Activated CD4-positive, alpha-beta memory T cell treated with anti-CD3 and anti-CD28 coated beads, Interleukin-2, amount 10 ng/mL, durations not matched to agents 7 days and 5 days (primary cell): ENCODE measurements around the gene CCRL2. TPM values are rescaled to one million over a fixed set of nuclear protein-coding genes. Genes with fewer than 3 reads are reported as not detected.
"Not testable (repeated sequence)": the region's sequence is repeated elsewhere in the genome, so short reads cannot be mapped to it uniquely, and the experiment has no call there.

Experiments
- CTCF ChIA-PET: fragments of 350-600 bp; sonication (Branson Sonifier 250); formaldehyde crosslinking; loops from one replicate; lab custom pipeline; 2021; ENCODE audit warnings: antibody characterized with exemption, inconsistent platforms; lab: Charles Lee
- POLR2A ChIA-PET: fragments of 350-600 bp; sonication (Branson Sonifier 250); formaldehyde crosslinking; loops from one replicate; lab custom pipeline; 2021; ENCODE audit warnings: antibody characterized with exemption; lab: Charles Lee
- DNase-seq: peaks from one replicate; pipeline ENCODE4 v3.0.0-alpha.2; 2020
- H3K27ac Mint-ChIP-seq: one replicate; pipeline ENCODE4 v1.8.0; 2021; ENCODE audit warnings: mild to moderate bottlenecking, mixed read lengths
- H3K27me3 Mint-ChIP-seq: one replicate; pipeline ENCODE4 v1.8.0; 2021; ENCODE audit warnings: mixed read lengths
- H3K36me3 Mint-ChIP-seq: one replicate; pipeline ENCODE4 v1.8.0; 2021; ENCODE audit warnings: low read depth, mixed read lengths
- H3K4me1 Mint-ChIP-seq: one replicate; pipeline ENCODE4 v1.8.0; 2021; ENCODE audit warnings: mixed read lengths
- H3K4me3 Mint-ChIP-seq: one replicate; pipeline ENCODE4 v1.8.0; 2021; ENCODE audit warnings: mild to moderate bottlenecking, mixed read lengths
- H3K9me3 Mint-ChIP-seq: one replicate; pipeline ENCODE4 v1.8.0; 2021; ENCODE audit warnings: mixed read lengths
- total RNA-seq, 2 experiments: library from RNA; stranded (reverse); gene quantifications; one replicate each; pipeline ENCODE4 v1.2.3, GENCODE V29; 2021

CCRL2 gene
- total RNA-seq, 2 experiments from 2014 or later: 5.4 to 6.2 TPM

DNA sequence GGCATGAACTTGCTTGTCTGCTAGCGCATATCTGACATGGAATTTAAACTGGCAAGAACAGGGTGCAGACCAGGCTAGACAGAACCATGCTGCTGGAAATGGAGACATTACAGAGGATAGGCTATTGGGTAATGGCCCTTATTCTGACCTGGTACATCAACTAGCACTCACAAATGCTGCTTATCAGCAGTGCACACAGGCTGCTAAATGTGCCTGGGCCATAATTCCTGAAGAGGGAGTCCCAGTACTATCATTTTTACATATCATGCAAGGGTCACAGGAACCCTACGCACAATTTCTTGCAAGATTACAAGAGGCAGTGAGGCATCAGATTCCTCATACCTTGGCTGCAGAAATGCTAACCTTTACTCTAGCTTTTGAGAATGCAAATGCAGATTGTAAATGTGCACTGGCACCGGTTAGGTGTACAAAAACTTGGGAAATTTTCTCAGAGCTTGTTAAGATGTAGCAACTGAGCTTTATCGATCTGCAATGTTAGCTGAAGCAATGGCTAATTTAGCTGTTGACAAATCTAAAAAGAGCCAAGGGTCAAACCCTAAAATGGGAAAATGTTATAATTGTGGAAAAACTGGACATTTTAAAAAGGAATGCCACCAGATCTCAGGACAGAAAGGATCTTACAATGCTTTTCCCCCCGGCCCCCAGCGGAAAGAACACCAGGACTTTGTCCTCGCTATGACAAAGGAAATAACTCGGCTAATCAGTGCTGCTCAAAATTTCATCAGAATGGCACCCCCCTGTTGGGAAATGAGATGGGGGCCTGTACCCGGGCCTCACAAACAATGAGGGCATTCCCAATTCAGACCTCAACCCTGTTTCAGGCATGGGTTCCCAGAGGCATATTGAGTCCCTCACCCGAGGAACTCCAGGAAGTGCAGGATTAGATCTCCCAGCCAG is 21.1 kb downstream of the CCRL2 start:
- Mint-ChIP-seq H3K4me3 (no peak overlapping the region), H3K27me3 (peaks cover 6% of the 10 kb centered on the region), H3K9me3 (peaks cover 7% of the 10 kb centered on the region), H3K27ac (no peak overlapping the region), H3K4me1 (peaks cover 21% of the 10 kb centered on the region), H3K36me3 (peaks cover 4% of the 10 kb centered on the region)
- POLR2A ChIA-PET: no interaction called here
- DNase-seq: no peak
- CTCF ChIA-PET: interaction anchor here (0.7 to 1.0 kb wide), 2 partner anchors 15 to 56 kb away, joined by 3 read pairs; no protein-coding TSS in a partner anchor

- Mint-ChIP-seq H3K27me3 (peaks cover 6% of the 10 kb centered on the region), H3K4me3 (no peak overlapping the region), H3K9me3 (peaks cover 7% of the 10 kb centered on the region), H3K4me1 (peaks cover 25% of the 10 kb centered on the region), H3K27ac (no peak overlapping the region), H3K36me3 (peaks cover 4% of the 10 kb centered on the region)
- CTCF ChIA-PET: no interaction called here
- POLR2A ChIA-PET: interaction anchor here (1.3 kb wide), 1 partner anchor 22 kb away, joined by 3 read pairs; the partner anchor contains the start of genes CCR5AS and CCRL2
- DNase-seq: no peak
Observed at GRCh38 chr3:46429250-46429649, 22.2 kb downstream of the CCRL2 start.

GRCh38 chr3:46429671-46430070 is 22.6 kb downstream of the CCRL2 start:
- POLR2A ChIA-PET: interaction anchor here (1.3 kb wide), 1 partner anchor 23 kb away, joined by 3 read pairs; the partner anchor contains the start of genes CCR5AS and CCRL2
- H3K4me1 Mint-ChIP-seq: peaks cover 25% of the 10 kb centered on the region
- DNase-seq: no peak
- peaks cover 6% of the 10 kb centered on the region for H3K27me3 Mint-ChIP-seq
- CTCF ChIA-PET: no interaction called here
- H3K9me3 Mint-ChIP-seq: peaks cover 7% of the 10 kb centered on the region
- H3K36me3 Mint-ChIP-seq: peaks cover 4% of the 10 kb centered on the region
- no peak overlapping the region for H3K4me3 Mint-ChIP-seq
- H3K27ac Mint-ChIP-seq: no peak overlapping the region

DNA sequence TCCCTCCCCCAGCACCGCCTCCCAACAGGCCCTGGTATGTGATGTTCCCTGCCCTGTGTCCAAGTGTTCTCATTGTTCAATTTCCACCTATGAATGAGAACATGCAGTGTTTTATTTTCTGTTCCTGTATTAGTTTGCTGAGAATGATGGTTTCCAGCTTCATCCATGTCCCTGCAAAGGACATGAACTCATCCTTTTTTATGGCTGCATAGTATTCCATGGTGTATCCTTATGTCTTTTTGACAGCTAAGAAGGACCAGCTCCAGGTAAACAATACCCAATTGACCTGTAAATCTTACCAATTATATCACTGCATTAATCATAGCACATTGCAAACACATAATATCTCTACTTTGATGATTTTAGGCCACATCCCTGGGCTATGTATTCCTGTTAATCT is 23.8 kb downstream of the CCRL2 start:
- H3K9me3 Mint-ChIP-seq, H3K27me3 Mint-ChIP-seq, CTCF ChIA-PET, H3K27ac Mint-ChIP-seq, H3K4me3 Mint-ChIP-seq, DNase-seq, H3K36me3 Mint-ChIP-seq: not testable (repeated sequence)
- H3K4me1 Mint-ChIP-seq: peaks cover 25% of the 10 kb centered on the region
- POLR2A ChIA-PET: interaction anchor here (1.3 kb wide), 1 partner anchor 24 kb away, joined by 5 read pairs; the partner anchor contains the start of genes CCR5AS and CCRL2

- CTCF ChIA-PET, H3K9me3 Mint-ChIP-seq, H3K27me3 Mint-ChIP-seq, H3K36me3 Mint-ChIP-seq, DNase-seq, H3K27ac Mint-ChIP-seq, H3K4me3 Mint-ChIP-seq: not testable (repeated sequence)
- POLR2A ChIA-PET: interaction anchor here (1.3 kb wide), 1 partner anchor 25 kb away, joined by 5 read pairs; the partner anchor contains the start of genes CCR5AS and CCRL2
- peaks cover 14% of the 10 kb centered on the region for H3K4me1 Mint-ChIP-seq
Observed at GRCh38 chr3:46431905-46432304, 24.8 kb downstream of the CCRL2 start.

- H3K27ac Mint-ChIP-seq, CTCF ChIA-PET, H3K27me3 Mint-ChIP-seq, H3K4me3 Mint-ChIP-seq, POLR2A ChIA-PET, DNase-seq, H3K36me3 Mint-ChIP-seq, H3K9me3 Mint-ChIP-seq: not testable (repeated sequence)
- peaks cover 12% of the 10 kb centered on the region for H3K4me1 Mint-ChIP-seq
Observed at GRCh38 chr3:46433118-46433517, 26.1 kb downstream of the CCRL2 start.

- Mint-ChIP-seq H3K27me3 (peaks cover 4% of the 10 kb centered on the region), H3K4me3 (no peak overlapping the region), H3K36me3 (peaks cover 4% of the 10 kb centered on the region), H3K27ac (no peak overlapping the region), H3K9me3 (peaks cover 7% of the 10 kb centered on the region), H3K4me1 (peaks cover 12% of the 10 kb centered on the region)
- ChIA-PET POLR2A (no interaction called here), CTCF (no interaction called here)
- DNase-seq: no peak
Observed at GRCh38 chr3:46433841-46434240, 26.8 kb downstream of the CCRL2 start.

- ChIA-PET POLR2A (no interaction called here), CTCF (no interaction called here)
- no peak for DNase-seq
- peaks cover 4% of the 10 kb centered on the region for H3K27me3 Mint-ChIP-seq
- H3K4me1 Mint-ChIP-seq: peaks cover 15% of the 10 kb centered on the region
- H3K4me3 Mint-ChIP-seq: no peak overlapping the region
- no peak overlapping the region for H3K27ac Mint-ChIP-seq
- peaks cover 7% of the 10 kb centered on the region for H3K9me3 Mint-ChIP-seq
- peaks cover 4% of the 10 kb centered on the region for H3K36me3 Mint-ChIP-seq
Observed at GRCh38 chr3:46435081-46435726, 28.1 kb downstream of the CCRL2 start.

DNA sequence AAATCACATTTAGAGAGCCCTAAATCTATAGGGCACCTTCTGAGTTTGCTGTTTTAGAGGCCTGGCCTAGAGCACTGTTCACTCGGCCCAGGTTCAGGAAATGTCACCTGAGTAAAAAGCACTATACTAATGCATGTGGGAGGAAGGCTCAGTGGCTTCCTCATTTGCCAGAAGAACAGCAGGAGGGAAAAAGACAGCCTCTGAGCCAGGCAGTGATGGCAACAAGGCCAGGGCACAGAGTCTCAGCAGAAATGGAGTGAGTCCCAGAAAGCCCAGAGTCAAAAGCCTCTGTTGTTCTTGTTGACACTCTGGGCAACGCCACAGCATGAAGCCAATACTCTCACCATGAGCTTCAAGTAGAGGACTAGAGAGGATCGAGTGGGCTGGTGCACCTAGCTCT is 31.8 kb downstream of the CCRL2 start:
- H3K4me1 Mint-ChIP-seq: peaks cover 23% of the 10 kb centered on the region
- H3K27me3 Mint-ChIP-seq: peaks cover 1% of the 10 kb centered on the region
- no peak overlapping the region for H3K4me3 Mint-ChIP-seq
- CTCF ChIA-PET: no interaction called here
- POLR2A ChIA-PET: no interaction called here
- DNase-seq: no peak
- no peaks in the 10 kb centered on the region for H3K36me3 Mint-ChIP-seq
- H3K9me3 Mint-ChIP-seq: no peaks in the 10 kb centered on the region
- no peak overlapping the region for H3K27ac Mint-ChIP-seq

GRCh38 chr3:46440531-46441294 is 33.7 kb downstream of the CCRL2 start:
- Mint-ChIP-seq H3K27me3 (no peaks in the 10 kb centered on the region), H3K4me1 (peaks cover 32% of the 10 kb centered on the region), H3K36me3 (no peaks in the 10 kb centered on the region), H3K9me3 (no peaks in the 10 kb centered on the region), H3K4me3 (no peak overlapping the region), H3K27ac (no peak overlapping the region)
- CTCF ChIA-PET: no interaction called here
- POLR2A ChIA-PET: no interaction called here
- DNase-seq: peak; percentile 63

DNA sequence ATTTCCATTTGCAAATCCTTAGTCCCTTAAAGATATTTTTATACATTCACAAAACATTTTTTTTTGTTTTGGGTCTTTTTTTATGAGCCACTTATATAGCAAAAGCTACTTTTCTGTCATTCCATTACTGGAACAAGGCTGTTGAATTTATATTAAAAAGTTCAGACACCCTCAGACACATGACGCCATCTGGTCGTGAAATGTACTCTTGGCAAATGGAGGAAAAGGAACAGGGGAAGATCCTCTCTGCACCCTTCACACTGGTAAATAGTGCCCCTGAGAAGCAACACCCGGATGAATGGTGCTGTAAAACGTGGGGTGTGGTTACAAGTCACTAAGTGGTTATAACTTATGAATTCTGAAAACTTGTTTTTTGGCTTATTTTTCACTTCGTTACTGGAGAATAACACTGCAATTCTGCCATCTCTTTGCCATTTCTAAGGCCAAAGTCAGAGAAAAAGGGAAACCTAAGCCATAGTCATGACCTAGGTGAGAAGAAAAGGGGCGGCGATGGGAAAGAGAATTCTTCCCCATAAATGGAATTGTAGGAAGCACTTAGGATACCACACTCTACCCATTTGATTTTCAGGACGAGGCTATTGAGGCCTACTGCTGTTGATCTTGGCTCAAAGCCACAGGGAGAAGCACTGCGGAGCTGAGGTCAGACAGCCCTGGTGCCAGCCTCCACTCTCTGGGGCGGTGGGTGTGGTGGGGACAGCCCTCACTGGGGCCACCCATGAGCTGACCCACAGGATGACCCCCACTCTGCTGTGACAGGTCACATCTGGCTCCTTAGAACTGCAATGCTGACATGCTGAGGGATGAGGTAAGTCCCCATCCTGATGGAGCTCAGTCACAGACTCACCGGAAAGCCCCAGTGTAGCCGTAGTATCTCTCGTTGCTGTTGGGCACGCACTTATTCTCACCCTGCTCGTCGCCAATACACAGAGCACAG is 35.8 kb downstream of the CCRL2 start:
- H3K9me3 Mint-ChIP-seq: no peaks in the 10 kb centered on the region
- peaks cover 4% of the 10 kb centered on the region for H3K27me3 Mint-ChIP-seq
- no peaks in the 10 kb centered on the region for H3K36me3 Mint-ChIP-seq
- H3K4me1 Mint-ChIP-seq: peaks cover 32% of the 10 kb centered on the region
- DNase-seq: no peak
- H3K27ac Mint-ChIP-seq: no peak overlapping the region
- ChIA-PET POLR2A (interaction anchor here (0.6 to 1.9 kb wide), 2 partner anchors 11 to 350 kb away, joined by 3 to 5 read pairs; no protein-coding TSS in a partner anchor), CTCF (interaction anchor here (0.6 to 1.6 kb wide), 10 partner anchors 8 to 187 kb away, joined by 3 to 10 read pairs (median 3); no protein-coding TSS in a partner anchor)
- H3K4me3 Mint-ChIP-seq: no peak overlapping the region
